CD14-positive monocyte (primary cell): ENCODE results near the gene AQP2. TPM values are rescaled to one million over a fixed set of nuclear protein-coding genes. Genes with fewer than 3 reads are reported as not detected.
A peak's percentile ranks its signal among the peaks of the same experiment; 100 is the strongest.

Experiments
- DNase-seq, 3 donors: peaks; one replicate each; pipeline ENCODE4 v3.0.0-alpha.2; 2011 to 2022
- H2AFZ ChIP-seq: 2 replicates; pipeline ENCODE4 v1.6.0; 2012; ENCODE audit warnings: mild to moderate bottlenecking, low read depth, low read length, inconsistent platforms; ENCODE audit not compliant: insufficient read depth, poor library complexity, severe bottlenecking
- H3K27ac ChIP-seq, 2 donors: 1 replicate in 1 of 2; 2 replicates in 1 of 2; pipeline ENCODE4 v1.5.1; 2012 to 2013; ENCODE audit warnings: low read length in 2 of 2, control low read depth in 1 of 2, inconsistent platforms in 1 of 2, low read depth in 1 of 2, mild to moderate bottlenecking in 1 of 2
- H3K27me3 ChIP-seq, 2 donors: one replicate each; pipeline versions ENCODE4 v1.6.0 to v1.6.1; 2011 to 2013; ENCODE audit warnings: low read length in 2 of 2; ENCODE audit not compliant: control insufficient read depth in 2 of 2, insufficient read depth in 2 of 2
- H3K36me3 ChIP-seq, 2 donors: replicated peaks in 1 of 2; 1 replicate in 1 of 2; 2 replicates in 1 of 2; pipeline versions ENCODE4 v1.5.1 to v1.6.1; 2012 to 2013; ENCODE audit warnings: low read length in 2 of 2, control low read depth in 1 of 2, inconsistent platforms in 1 of 2, mild to moderate bottlenecking in 1 of 2; ENCODE audit not compliant: insufficient read depth in 2 of 2, control insufficient read depth in 1 of 2
- H3K4me1 ChIP-seq, 2 donors: 1 replicate in 1 of 2; 2 replicates in 1 of 2; pipeline versions ENCODE4 v1.5.1 to v1.6.1; 2012 to 2013; ENCODE audit warnings: low read length in 2 of 2, control low read depth in 1 of 2, inconsistent platforms in 1 of 2, mild to moderate bottlenecking in 1 of 2, moderate library complexity in 1 of 2; ENCODE audit not compliant: insufficient read depth in 2 of 2, control insufficient read depth in 1 of 2
- H3K4me2 ChIP-seq: replicated peaks from 2 replicates; pipeline ENCODE3; 2012; ENCODE audit warnings: low read length, moderate library complexity, mild to moderate bottlenecking; ENCODE audit not compliant: poor library complexity, severe bottlenecking; ENCODE audit errors: extremely low read depth
- H3K4me3 ChIP-seq, 3 experiments: fragments of 200-600 bp in 1 of 3; sonication (generic) in 1 of 3; replicated peaks in 1 of 3; 1 replicate in 2 of 3; 2 replicates in 1 of 3; pipeline ENCODE4 v1.5.1; 2011 to 2013; ENCODE audit warnings: low read length in 3 of 3, mild to moderate bottlenecking in 3 of 3, control low read depth in 2 of 3, low read depth in 2 of 3, inconsistent platforms in 1 of 3, moderate library complexity in 1 of 3
- H3K79me2 ChIP-seq: 2 replicates; pipeline ENCODE4 v1.6.0; 2012; ENCODE audit warnings: mild to moderate bottlenecking, control low read depth, inconsistent platforms, low read length, moderate library complexity; ENCODE audit not compliant: insufficient read depth
- H3K9ac ChIP-seq: 2 replicates; pipeline ENCODE4 v1.6.0; 2017; ENCODE audit warnings: low read length, mild to moderate bottlenecking; ENCODE audit not compliant: insufficient read depth, poor library complexity, severe bottlenecking
- H3K9me3 ChIP-seq, 2 donors: replicated peaks in 1 of 2; 1 replicate in 1 of 2; 2 replicates in 1 of 2; pipeline versions ENCODE4 v1.5.1 to v1.6.1; 2012 to 2013; ENCODE audit warnings: low read length in 2 of 2, control low read depth in 1 of 2; ENCODE audit not compliant: control insufficient read depth in 1 of 2, insufficient read depth in 1 of 2
- H4K20me1 ChIP-seq: 2 replicates; pipeline ENCODE4 v1.6.0; 2012; ENCODE audit warnings: mild to moderate bottlenecking, low read length, control low read depth, moderate library complexity; ENCODE audit not compliant: insufficient read depth
- H3K27ac Mint-ChIP-seq, 7 donors: one replicate each; pipeline ENCODE4 v1.8.0; 2020; ENCODE audit warnings: mild to moderate bottlenecking in 7 of 7, mixed read lengths in 7 of 7, moderate library complexity in 6 of 7, inconsistent platforms in 2 of 7
- H3K27me3 Mint-ChIP-seq, 3 donors: one replicate each; pipeline ENCODE4 v1.8.0; 2021 to 2022; ENCODE audit warnings: low read depth in 3 of 3, mild to moderate bottlenecking in 3 of 3, mixed read lengths in 3 of 3, moderate library complexity in 3 of 3, inconsistent platforms in 1 of 3
- H3K36me3 Mint-ChIP-seq, 2 donors: one replicate each; pipeline ENCODE4 v1.8.0; 2020; ENCODE audit warnings: mixed read lengths in 2 of 2, inconsistent platforms in 1 of 2, mild to moderate bottlenecking in 1 of 2
- H3K4me1 Mint-ChIP-seq: one replicate; pipeline ENCODE4 v1.8.0; 2020; ENCODE audit warnings: mild to moderate bottlenecking, mixed read lengths
- H3K4me3 Mint-ChIP-seq, 2 donors: one replicate each; pipeline ENCODE4 v1.8.0; 2020; ENCODE audit warnings: mild to moderate bottlenecking in 2 of 2, mixed read lengths in 2 of 2, moderate library complexity in 1 of 2
- H3K9me3 Mint-ChIP-seq, 7 donors: one replicate each; pipeline ENCODE4 v1.8.0; 2020 to 2022; ENCODE audit warnings: mixed read lengths in 7 of 7, mild to moderate bottlenecking in 6 of 7, moderate library complexity in 6 of 7, inconsistent platforms in 2 of 7
- WGBS: methylation state at CpG from one replicate; pipeline ENCODE4 v1.1.5; 2013; ENCODE audit warnings: missing lambda C conversion rate; ENCODE audit not compliant: insufficient coverage; 5-methylcytosine and 5-hydroxymethylcytosine counted together
- intact Hi-C, 2 donors: fragments of 100-400 bp; cut with micrococcal nuclease; formaldehyde crosslinking; loops; one replicate each; pipeline versions ENCODE4 v1.15.0 to v1.15.1; 2023
- polyA plus RNA-seq, 3 donors: library from polyadenylated mRNA; depleted of rRNA in 1 of 3; unstranded in 2 of 3; stranded (reverse) in 1 of 3; fragments of 300-500 nt in 2 of 3; fragments of >200 nt in 1 of 3; fragmentation: Illumina TruSeq in 2 of 3; gene quantifications; 1 replicate in 2 of 3; 2 replicates in 1 of 3; pipeline ENCODE4 v1.2.3, GENCODE V29; 2012 to 2021
- TF ChIP-seq, protein P1 (sequence below): fragments of 200-600 bp; IDR thresholded peaks from one replicate; pipeline ENCODE4 v1.8.0; 2022; ENCODE audit warnings: antibody characterized with exemption, mild to moderate bottlenecking

Gene AQP2
- polyA plus RNA-seq, 3 donors: not detected

DNA sequence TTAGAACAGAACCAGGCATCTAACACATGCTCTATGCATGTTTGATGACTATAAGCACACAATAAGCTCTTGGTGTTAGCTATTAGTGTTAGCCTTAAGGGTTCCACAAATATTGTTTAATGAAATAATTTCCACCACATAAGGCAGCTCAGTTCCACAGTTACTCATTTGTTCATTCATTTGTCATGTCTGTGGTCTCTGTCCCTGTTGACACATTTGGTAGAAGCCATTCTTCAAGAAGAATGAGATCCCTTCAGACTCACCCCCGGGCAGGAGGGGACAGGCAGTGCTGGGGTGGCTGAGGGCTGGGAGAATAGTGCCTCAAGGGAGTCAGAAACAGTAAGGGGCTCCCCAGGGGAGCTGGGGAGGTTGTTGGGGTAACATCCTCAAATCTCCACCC, 43.2 kb upstream of the AQP2 start:
- Histone ChIP-seq H3K27ac (no peak overlapping the region), H3K27me3 (peaks cover 8 to 34% of the 10 kb centered on the region in 2 donors), H3K9me3 (no peaks in the 10 kb centered on the region), H2AFZ (no peak overlapping the region), H3K4me3 (no peak overlapping the region), H3K79me2 (no peaks in the 10 kb centered on the region), H3K9ac (no peak overlapping the region), H3K36me3 (no peaks in the 10 kb centered on the region), H3K4me1 (peaks cover 0 to 4% of the 10 kb centered on the region in 2 donors), H4K20me1 (no peaks in the 10 kb centered on the region), H3K4me2 (no peak overlapping the region)
- Mint-ChIP-seq H3K27ac (peak overlapping the region in 1 of 7 donors; percentile 37), H3K4me3 (no peak overlapping the region), H3K4me1 (peaks cover 10% of the 10 kb centered on the region), H3K9me3 (peaks cover 0 to 6% (median 4%) of the 10 kb centered on the region in 7 donors), H3K27me3 (peaks cover 37 to 45% (median 43%) of the 10 kb centered on the region in 3 donors), H3K36me3 (peaks cover 6% of the 10 kb centered on the region in 2 donors)
- TF ChIP-seq, protein P1, sequence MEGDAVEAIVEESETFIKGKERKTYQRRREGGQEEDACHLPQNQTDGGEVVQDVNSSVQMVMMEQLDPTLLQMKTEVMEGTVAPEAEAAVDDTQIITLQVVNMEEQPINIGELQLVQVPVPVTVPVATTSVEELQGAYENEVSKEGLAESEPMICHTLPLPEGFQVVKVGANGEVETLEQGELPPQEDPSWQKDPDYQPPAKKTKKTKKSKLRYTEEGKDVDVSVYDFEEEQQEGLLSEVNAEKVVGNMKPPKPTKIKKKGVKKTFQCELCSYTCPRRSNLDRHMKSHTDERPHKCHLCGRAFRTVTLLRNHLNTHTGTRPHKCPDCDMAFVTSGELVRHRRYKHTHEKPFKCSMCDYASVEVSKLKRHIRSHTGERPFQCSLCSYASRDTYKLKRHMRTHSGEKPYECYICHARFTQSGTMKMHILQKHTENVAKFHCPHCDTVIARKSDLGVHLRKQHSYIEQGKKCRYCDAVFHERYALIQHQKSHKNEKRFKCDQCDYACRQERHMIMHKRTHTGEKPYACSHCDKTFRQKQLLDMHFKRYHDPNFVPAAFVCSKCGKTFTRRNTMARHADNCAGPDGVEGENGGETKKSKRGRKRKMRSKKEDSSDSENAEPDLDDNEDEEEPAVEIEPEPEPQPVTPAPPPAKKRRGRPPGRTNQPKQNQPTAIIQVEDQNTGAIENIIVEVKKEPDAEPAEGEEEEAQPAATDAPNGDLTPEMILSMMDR: no peak
- no CpG with 5 or more reads among the region's 1 CpG for WGBS
- intact Hi-C loops: no loop called here
- no peak for DNase-seq

DNA sequence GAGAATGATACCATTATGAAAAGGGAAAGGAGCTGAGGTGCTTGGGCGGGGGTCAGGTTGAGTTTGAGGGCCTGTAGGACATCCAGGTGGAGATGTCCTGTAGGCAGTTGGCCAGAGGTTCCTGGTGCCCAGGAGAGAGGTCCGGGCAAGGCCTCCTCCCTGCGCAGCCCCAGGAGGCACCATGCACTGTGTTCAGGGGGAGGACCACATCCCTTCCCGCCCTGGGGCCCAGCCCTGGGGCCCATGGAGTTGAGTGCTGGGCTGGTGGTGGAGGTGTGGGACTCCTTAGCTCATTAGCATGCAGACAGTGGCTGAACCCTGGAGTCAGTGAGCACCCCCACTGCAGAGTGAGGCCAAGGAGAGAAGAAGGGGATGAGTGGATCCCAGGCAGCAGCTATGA, 41.2 kb upstream of the AQP2 start:
- no peaks in the 10 kb centered on the region for H3K36me3 ChIP-seq
- no peak overlapping the region for H2AFZ ChIP-seq
- H3K9ac ChIP-seq: no peak overlapping the region
- Mint-ChIP-seq H3K36me3 (peaks cover 3 to 5% of the 10 kb centered on the region in 2 donors), H3K4me1 (peaks cover 3% of the 10 kb centered on the region), H3K27me3 (peaks cover 29 to 32% (median 31%) of the 10 kb centered on the region in 3 donors), H3K27ac (no peak overlapping the region), H3K9me3 (peaks cover 0 to 5% (median 4%) of the 10 kb centered on the region in 7 donors), H3K4me3 (no peak overlapping the region)
- peaks cover 5 to 15% of the 10 kb centered on the region in 2 donors for H3K27me3 ChIP-seq
- H3K4me1 ChIP-seq: peaks cover 0 to under 1% of the 10 kb centered on the region in 2 donors
- no peaks in the 10 kb centered on the region for H3K9me3 ChIP-seq
- H3K79me2 ChIP-seq: no peaks in the 10 kb centered on the region
- intact Hi-C loops: no loop called here
- H3K4me2 ChIP-seq: no peak overlapping the region
- no peak overlapping the region for H3K4me3 ChIP-seq
- no peak for DNase-seq
- H3K27ac ChIP-seq: no peak overlapping the region
- WGBS: 94% methylated on average over 4 of the region's 4 CpGs
- TF ChIP-seq, protein P1: no peak
- H4K20me1 ChIP-seq: no peaks in the 10 kb centered on the region
